ENCODE results near the gene FSTL4. TPM values are rescaled to one million over a fixed set of nuclear protein-coding genes. Genes with fewer than 3 reads are reported as not detected.

The FSTL4 gene
- total and polyA plus RNA-seq, 2 donors (not counting 1 experiment from before 2014, with no cell fraction given) = 0.31 to 6.7 TPM

DNA sequence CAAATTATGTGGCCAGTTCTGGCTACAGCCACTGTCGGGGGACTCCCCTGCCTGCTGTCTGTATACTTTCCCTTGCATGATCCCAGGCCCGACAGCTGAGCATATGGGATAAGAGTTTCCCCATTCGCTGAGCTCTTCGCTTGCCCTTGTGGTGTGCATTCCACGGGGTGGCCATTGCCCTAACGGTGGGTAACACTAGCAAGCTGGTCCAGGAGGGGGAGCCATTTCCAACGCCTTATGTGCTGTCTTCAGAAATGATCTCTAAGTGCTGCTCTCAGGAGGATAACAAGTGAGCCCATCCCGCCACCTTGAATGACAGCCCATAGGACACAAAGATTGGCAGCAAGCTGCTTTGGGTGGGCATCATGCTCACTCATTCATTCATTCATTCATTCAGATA lies 190.9 kb downstream of the FSTL4 start:
- no peaks in the 10 kb centered on the region for H3K9me3 Mint-ChIP-seq (ENCODE audit: insufficient read depth)
- H3K27ac Mint-ChIP-seq = no peak overlapping the region
- intact Hi-C loops (cut with micrococcal nuclease) = loop anchor here (5.0 kb wide), 1 partner anchor 309 kb away; no protein-coding TSS in a partner anchor
- Histone ChIP-seq H3K9me3 (ENCODE audit: control extremely low read depth in 1 of 3, control insufficient read depth in 2 of 3, insufficient read depth in 1 of 3, low read length in 2 of 3) (no peaks in the 10 kb centered on the region), H3K36me3 (replicated peaks in 1 of 2; ENCODE audit: control extremely low read depth in 1 of 2, control insufficient read depth in 1 of 2, extremely low read depth in 1 of 2, insufficient read depth in 2 of 2, low read length in 1 of 2) (no peaks in the 10 kb centered on the region), H3K27me3 (replicated peaks in 1 of 4; ENCODE audit: control extremely low read depth in 1 of 4, control insufficient read depth in 3 of 4, insufficient read depth in 4 of 4, low read length in 3 of 4) (no peaks in the 10 kb centered on the region), H2AFZ (ENCODE audit: insufficient read depth, low read depth, low read length, poor library complexity, severe bottlenecking) (no peak overlapping the region), H4K20me1 (ENCODE audit: control insufficient read depth, insufficient read depth, low read length, poor library complexity, severe bottlenecking) (no peaks in the 10 kb centered on the region), H3K4me3 (ENCODE audit: control extremely low read depth in 1 of 5, extremely low read depth in 1 of 5, insufficient read depth in 1 of 5, low read depth in 2 of 5, low read length in 4 of 5) (no peak overlapping the region), H3K27ac (ENCODE audit: low read length in 2 of 2) (no peak overlapping the region), H3K4me1 (ENCODE audit: control insufficient read depth in 2 of 2, insufficient read depth in 2 of 2, low read length in 2 of 2) (peaks cover 0 to 7% of the 10 kb centered on the region in 2 donors), H3K79me2 (ENCODE audit: control insufficient read depth, insufficient read depth, low read length) (no peaks in the 10 kb centered on the region), H3K4me2 (replicated peaks; ENCODE audit: low read depth, low read length, poor library complexity, severe bottlenecking) (no peak overlapping the region), H3K9ac (ENCODE audit: low read length) (no peak overlapping the region)
- ChIA-PET POLR2A (interaction anchor here (0.5 kb wide), 1 partner anchor 612 kb away, joined by 4 read pairs; no protein-coding TSS in a partner anchor), CTCF (interaction anchor here (0.6 to 5.8 kb wide), 9 partner anchors 12 to 556 kb away, joined by 3 to 87 read pairs (median 3); no protein-coding TSS in a partner anchor)
- WGBS (ENCODE audit: insufficient coverage) = 65% methylated on average over 8 of the region's 8 CpGs
- H3K27me3 Mint-ChIP-seq = peaks cover 21% of the 10 kb centered on the region
- H3K4me1 Mint-ChIP-seq = peaks cover 7% of the 10 kb centered on the region
- DNase-seq = peak; percentile 24
- TF ChIP-seq, protein P1, sequence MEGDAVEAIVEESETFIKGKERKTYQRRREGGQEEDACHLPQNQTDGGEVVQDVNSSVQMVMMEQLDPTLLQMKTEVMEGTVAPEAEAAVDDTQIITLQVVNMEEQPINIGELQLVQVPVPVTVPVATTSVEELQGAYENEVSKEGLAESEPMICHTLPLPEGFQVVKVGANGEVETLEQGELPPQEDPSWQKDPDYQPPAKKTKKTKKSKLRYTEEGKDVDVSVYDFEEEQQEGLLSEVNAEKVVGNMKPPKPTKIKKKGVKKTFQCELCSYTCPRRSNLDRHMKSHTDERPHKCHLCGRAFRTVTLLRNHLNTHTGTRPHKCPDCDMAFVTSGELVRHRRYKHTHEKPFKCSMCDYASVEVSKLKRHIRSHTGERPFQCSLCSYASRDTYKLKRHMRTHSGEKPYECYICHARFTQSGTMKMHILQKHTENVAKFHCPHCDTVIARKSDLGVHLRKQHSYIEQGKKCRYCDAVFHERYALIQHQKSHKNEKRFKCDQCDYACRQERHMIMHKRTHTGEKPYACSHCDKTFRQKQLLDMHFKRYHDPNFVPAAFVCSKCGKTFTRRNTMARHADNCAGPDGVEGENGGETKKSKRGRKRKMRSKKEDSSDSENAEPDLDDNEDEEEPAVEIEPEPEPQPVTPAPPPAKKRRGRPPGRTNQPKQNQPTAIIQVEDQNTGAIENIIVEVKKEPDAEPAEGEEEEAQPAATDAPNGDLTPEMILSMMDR (IDR thresholded peaks at IDR 0.05) = no peak
- TF ChIP-seq EZH2 (IDR thresholded peaks at IDR 0.05; ENCODE audit: borderline replicate concordance, insufficient read depth, low read depth, low read length, poor library complexity, severe bottlenecking) = no peak
- no peak overlapping the region for H3K4me3 Mint-ChIP-seq
- no peak for ATAC-seq (ENCODE audit: low read depth)

DNA sequence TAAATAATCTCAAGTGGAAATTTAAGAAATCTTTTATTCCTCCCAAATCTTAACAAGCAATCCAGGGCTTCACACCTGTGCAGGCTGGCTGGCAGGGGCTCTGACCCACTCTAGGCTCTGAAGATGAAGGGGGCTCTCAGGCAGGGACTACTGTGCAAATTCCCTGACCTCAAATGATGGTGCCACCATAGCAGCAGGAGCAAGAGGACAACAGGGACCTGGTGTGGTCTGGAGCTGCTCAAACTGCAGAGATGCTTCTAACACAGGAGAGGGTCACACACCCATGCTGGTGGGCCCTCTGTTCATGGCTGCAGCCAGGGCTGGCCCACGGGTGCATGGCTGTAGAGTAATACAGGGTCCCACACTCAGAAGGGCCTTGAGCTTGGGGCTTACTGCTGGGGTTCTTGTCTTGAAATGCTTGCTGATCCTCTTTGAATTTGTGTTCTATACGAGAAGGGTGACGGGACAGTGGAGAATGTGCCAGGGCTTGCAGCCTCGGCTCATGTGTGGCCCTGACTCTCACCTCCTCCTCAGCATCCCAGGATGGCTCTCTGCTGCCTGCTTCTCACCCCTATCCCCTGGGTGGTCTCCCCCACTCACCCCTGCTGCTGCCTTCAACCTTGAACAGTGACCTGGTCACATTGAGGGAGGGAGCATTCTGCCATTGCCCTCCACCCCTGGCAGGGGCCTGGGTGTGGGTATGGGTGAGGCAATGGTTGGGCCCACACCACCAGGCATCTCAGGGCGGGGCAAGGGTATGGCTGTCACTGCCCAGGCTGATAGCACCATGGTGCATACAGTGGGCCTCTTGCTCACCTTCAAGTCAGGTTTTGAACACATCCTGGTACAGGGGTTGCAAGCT lies 191.7 kb downstream of the FSTL4 start:
- DNase-seq = no peak
- CTCF ChIA-PET = interaction anchor here (1.0 to 5.8 kb wide), 7 partner anchors 12 to 560 kb away, joined by 3 to 87 read pairs (median 3); no protein-coding TSS in a partner anchor

More for the DNA sequence above, 191.7 kb downstream of the FSTL4 start:
- H3K36me3 ChIP-seq (replicated peaks in 1 of 2; ENCODE audit: control extremely low read depth in 1 of 2, control insufficient read depth in 1 of 2, extremely low read depth in 1 of 2, insufficient read depth in 2 of 2, low read length in 1 of 2) = no peaks in the 10 kb centered on the region
- ATAC-seq (ENCODE audit: low read depth) = no peak
- Mint-ChIP-seq H3K27ac (no peak overlapping the region), H3K9me3 (ENCODE audit: insufficient read depth) (no peaks in the 10 kb centered on the region), H3K4me3 (no peak overlapping the region), H3K27me3 (peaks cover 21% of the 10 kb centered on the region), H3K4me1 (peaks cover 7% of the 10 kb centered on the region)
- intact Hi-C loops (cut with micrococcal nuclease) = loop anchor here (5.0 kb wide), 1 partner anchor 308 kb away; no protein-coding TSS in a partner anchor
- 79% methylated on average over 2 of the region's 5 CpGs for WGBS (ENCODE audit: insufficient coverage)
- H3K4me2 ChIP-seq (replicated peaks; ENCODE audit: low read depth, low read length, poor library complexity, severe bottlenecking) = no peak overlapping the region
- no peak overlapping the region for H2AFZ ChIP-seq (ENCODE audit: insufficient read depth, low read depth, low read length, poor library complexity, severe bottlenecking)
- H3K9ac ChIP-seq (ENCODE audit: low read length) = no peak overlapping the region
- H3K4me3 ChIP-seq (ENCODE audit: control extremely low read depth in 1 of 5, extremely low read depth in 1 of 5, insufficient read depth in 1 of 5, low read depth in 2 of 5, low read length in 4 of 5) = no peak overlapping the region
- no peak overlapping the region for H3K27ac ChIP-seq (ENCODE audit: low read length in 2 of 2)
- no peaks in the 10 kb centered on the region for H4K20me1 ChIP-seq (ENCODE audit: control insufficient read depth, insufficient read depth, low read length, poor library complexity, severe bottlenecking)
- POLR2A ChIA-PET = no interaction called here
- H3K79me2 ChIP-seq (ENCODE audit: control insufficient read depth, insufficient read depth, low read length) = no peaks in the 10 kb centered on the region
- TF ChIP-seq, protein P1 (IDR thresholded peaks at IDR 0.05) = no peak
- no peak for TF ChIP-seq EZH2 (IDR thresholded peaks at IDR 0.05; ENCODE audit: borderline replicate concordance, insufficient read depth, low read depth, low read length, poor library complexity, severe bottlenecking)
- H3K4me1 ChIP-seq (ENCODE audit: control insufficient read depth in 2 of 2, insufficient read depth in 2 of 2, low read length in 2 of 2) = peaks cover 0 to 7% of the 10 kb centered on the region in 2 donors
- peaks cover 0 to 4% (median 2%) of the 10 kb centered on the region in 4 experiments for H3K27me3 ChIP-seq (replicated peaks in 1 of 4; ENCODE audit: control extremely low read depth in 1 of 4, control insufficient read depth in 3 of 4, insufficient read depth in 4 of 4, low read length in 3 of 4)
- no peaks in the 10 kb centered on the region for H3K9me3 ChIP-seq (ENCODE audit: control extremely low read depth in 1 of 3, control insufficient read depth in 2 of 3, insufficient read depth in 1 of 3, low read length in 2 of 3)

All from B cell (primary cell).